Measurements from ENCODE around the gene URAD.

Gene URAD

GRCh38 chr13:27969866-27970229, 18.6 kb downstream of the URAD start:
- DNase-seq (ENCODE audit: low read depth) = no peak
- H3K4me3 ChIP-seq (ENCODE audit: low read depth, low read length) = no peak overlapping the region
- no peak for TF ChIP-seq CTCF (conservative IDR thresholded peaks at IDR 0.05; ENCODE audit: low read depth, low read length)

- H3K4me3 ChIP-seq (ENCODE audit: low read depth, low read length) = no peak within 1 kb of the TSS
- no peak for DNase-seq (ENCODE audit: low read depth)
- TF ChIP-seq CTCF (conservative IDR thresholded peaks at IDR 0.05; ENCODE audit: low read depth, low read length) = no peak
These were observed 19.2 kb downstream of the URAD start, which contains the start of gene CDX2 for GRCh38 chr13:27969082-27969865. CDX2 (minus strand) TSS chr13:27969315; CDS start chr13:27969006, 309 bp downstream.

GRCh38 chr13:27968316-27969081, 20.0 kb downstream of the URAD start:
- TF ChIP-seq CTCF (conservative IDR thresholded peaks at IDR 0.05; ENCODE audit: low read depth, low read length) = no peak
- H3K4me3 ChIP-seq (ENCODE audit: low read depth, low read length) = no peak overlapping the region
- DNase-seq (ENCODE audit: low read depth) = no peak

GRCh38 chr13:27967736-27968315, 20.7 kb downstream of the URAD start:
- no peak overlapping the region for H3K4me3 ChIP-seq (ENCODE audit: low read depth, low read length)
- no peak for DNase-seq (ENCODE audit: low read depth)
- TF ChIP-seq CTCF (conservative IDR thresholded peaks at IDR 0.05; ENCODE audit: low read depth, low read length) = no peak

- TF ChIP-seq CTCF (conservative IDR thresholded peaks at IDR 0.05; ENCODE audit: low read depth, low read length) = no peak
- no peak for DNase-seq (ENCODE audit: low read depth)
- H3K4me3 ChIP-seq (ENCODE audit: low read depth, low read length) = no peak overlapping the region
These were observed 21.2 kb downstream of the URAD start for GRCh38 chr13:27967203-27967735.

- no peak for TF ChIP-seq CTCF (conservative IDR thresholded peaks at IDR 0.05; ENCODE audit: low read depth, low read length)
- no peak overlapping the region for H3K4me3 ChIP-seq (ENCODE audit: low read depth, low read length)
These were observed 21.8 kb downstream of the URAD start for GRCh38 chr13:27966641-27967202.

More at GRCh38 chr13:27966641-27967202, 21.8 kb downstream of the URAD start:
- DNase-seq (ENCODE audit: low read depth) = no peak
